GM19463 (cell line): Measurements from ENCODE around the gene ATP8A2.

ENCODE experiments used
- ATAC-seq: cut with Tn5 transposase; IDR thresholded peaks from one replicate; pipeline ENCODE4 v1.9.1; 2021; ENCODE audit warnings: mild to moderate bottlenecking, moderate library complexity; ENCODE audit not compliant: unreplicated experiment

Gene ATP8A2

DNA sequence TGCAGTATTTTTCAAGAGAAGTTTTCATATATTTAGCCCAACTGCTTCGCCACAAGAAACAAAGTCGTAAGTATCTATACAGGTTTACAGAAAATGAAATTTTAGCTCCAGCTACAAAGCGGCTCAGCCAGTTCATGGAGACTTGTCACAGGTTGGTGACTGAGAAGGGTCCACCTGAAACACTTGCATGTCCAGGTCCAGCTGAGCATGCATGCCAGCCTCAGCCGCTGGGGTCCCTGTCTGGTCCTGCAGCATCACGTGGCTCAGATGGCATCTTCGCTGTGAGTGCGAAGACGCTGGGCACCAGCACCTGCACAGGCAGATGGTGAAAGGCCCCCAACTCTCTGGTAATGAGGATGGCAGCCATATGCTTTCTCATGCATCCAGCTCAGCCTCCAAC is 616.2 kb downstream of the ATP8A2 start:
- ATAC-seq, result no peak

DNA sequence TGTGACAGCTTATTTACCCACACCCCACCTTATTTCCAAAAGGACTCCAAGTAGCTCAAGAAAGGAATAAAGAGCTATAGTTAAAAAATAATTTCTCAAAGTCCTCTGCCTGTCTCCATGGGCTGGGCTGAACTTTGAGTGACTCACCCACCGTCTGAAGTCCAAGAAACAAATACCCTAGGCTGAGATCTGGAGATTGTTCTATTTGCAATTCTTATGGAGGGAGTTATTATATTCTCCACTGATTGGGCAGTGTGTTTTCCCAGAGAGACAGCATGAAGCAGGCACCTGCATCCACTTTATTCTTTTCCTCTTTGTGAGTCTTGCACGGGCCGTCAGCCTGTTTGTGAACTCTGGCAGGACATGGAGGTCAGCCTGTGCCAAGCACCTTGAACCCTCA is 616.9 kb downstream of the ATP8A2 start:
- no peak for ATAC-seq

DNA sequence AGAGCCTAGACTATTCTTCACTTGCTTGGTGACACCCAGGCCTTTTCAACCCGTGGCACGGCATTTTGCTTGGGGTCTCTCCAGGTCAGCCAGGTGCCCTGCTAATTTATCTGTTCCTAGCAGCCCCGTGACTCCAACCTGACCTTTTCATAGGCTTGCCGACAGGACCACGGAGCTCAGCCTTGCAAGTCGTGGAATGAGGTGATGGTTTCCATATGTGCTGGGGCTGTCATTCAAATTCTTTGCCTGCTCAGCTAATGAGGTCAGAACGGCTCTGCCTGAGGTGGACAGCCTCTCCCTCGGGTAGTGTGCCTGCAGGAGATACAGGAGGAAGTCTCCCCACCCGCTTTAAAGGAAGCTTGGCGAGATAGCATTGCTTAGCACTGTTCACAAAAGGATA is 619.0 kb downstream of the ATP8A2 start:
- no peak for ATAC-seq

DNA sequence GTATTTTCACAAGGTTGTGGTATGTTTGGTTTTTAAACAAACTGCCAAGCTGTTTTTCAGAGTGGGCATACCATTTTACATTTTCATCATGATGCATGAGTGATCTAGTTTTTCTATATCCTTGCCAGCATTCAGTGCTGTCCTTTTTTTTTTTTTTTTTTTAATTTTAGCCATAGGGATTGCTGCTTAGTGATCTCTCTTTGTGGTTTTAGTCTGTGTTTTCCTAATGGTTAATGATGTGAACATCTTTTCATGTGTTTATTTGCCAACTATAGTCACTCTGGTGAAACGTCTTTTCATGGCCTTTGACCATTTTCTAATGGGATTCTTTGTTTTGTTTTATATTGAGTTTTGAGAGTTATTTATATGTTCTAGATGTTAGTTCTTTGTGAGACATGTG is 620.3 kb downstream of the ATP8A2 start:
- ATAC-seq, result no peak

DNA sequence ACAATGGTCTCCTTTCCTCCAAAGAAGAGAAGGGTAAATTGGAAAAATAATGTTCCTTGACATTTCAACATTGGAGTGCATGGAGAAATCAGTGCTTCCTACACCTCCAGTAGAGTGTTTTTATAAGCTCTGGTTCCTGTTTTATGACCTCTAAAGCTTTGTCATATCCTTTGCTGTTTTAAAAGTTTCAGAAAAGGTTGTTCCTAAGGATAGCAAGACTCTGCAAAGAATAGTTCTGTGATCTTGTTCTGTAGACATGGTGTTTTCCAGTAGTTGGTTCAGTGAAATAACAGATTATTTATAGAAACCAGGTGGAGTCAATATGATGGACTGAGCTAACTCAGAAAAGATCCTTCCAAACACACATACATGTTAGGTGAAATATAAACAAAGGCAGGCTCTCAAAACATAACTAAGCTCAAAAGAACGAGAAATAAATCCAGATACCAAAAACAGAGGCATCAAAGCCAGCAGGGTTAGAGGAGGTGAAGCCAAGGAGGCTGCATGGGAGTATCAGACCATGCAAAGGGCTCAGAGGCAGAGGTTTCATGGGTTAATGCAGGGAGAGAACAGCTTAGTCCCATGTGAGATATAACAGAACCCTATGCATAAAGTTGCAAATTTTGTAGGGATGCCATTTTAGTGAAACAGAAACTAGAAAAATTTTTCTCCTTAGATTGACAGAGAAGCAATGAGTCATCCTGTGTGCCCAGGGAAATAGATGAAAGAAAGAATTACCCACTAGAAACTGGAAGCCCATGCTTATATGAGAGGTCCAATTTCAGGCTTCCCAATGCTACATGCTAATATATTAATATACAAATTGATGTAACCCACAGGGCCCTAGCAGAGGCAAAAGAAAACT is 635.7 kb downstream of the ATP8A2 start:
- ATAC-seq, result no peak

DNA sequence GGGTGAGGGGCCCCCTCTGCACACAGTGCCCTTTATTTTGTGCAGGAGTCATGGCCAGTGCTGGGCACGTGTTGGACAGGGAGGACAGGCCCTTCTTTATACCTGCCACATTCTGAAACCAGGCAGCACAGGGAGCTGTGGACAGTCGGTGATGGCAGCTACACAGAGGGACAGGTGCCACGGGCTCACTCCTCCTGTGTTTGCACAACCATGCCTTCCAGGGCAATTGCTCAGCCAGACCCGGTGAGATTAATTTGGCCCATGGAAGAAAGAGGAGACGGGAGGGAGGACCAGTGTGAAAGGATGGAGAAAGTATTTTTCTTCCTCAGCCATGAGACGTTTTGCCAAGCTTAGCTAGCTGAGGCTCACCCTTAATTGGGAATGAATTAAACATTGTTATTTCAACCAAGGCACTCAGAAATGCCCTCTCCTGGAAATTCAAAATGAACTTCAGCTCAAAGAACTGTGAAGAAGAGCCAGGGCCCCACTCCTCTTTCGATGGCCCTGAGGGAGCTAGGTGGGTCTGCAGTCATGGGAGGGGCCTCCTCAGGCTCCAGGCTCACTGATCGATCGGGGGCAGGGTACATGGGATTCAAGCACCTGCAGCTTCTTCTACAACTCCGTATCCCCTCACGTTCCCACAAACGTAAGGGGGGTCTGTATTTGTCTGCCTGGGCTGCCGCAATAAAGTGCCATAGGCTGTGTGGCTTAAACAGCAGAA is 638.9 kb downstream of the ATP8A2 start:
- no peak for ATAC-seq

DNA sequence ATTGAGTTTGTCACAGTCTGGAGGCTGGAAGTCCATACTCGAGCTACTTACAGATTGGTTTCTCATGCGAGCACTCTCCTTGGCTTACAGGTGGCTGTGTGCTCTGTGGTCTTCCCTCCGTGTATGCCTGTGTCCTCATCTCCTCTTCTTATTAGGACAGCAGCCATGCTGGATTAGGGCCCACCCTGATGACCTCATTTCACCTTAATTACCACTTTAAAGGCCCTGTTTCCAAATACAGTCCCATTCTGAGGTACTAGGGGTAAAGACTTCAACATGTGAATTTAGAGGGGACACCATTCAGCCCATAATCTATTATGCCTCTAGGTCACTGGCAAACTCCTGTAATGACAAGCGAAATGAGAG is 639.4 kb downstream of the ATP8A2 start:
- ATAC-seq, result no peak

DNA sequence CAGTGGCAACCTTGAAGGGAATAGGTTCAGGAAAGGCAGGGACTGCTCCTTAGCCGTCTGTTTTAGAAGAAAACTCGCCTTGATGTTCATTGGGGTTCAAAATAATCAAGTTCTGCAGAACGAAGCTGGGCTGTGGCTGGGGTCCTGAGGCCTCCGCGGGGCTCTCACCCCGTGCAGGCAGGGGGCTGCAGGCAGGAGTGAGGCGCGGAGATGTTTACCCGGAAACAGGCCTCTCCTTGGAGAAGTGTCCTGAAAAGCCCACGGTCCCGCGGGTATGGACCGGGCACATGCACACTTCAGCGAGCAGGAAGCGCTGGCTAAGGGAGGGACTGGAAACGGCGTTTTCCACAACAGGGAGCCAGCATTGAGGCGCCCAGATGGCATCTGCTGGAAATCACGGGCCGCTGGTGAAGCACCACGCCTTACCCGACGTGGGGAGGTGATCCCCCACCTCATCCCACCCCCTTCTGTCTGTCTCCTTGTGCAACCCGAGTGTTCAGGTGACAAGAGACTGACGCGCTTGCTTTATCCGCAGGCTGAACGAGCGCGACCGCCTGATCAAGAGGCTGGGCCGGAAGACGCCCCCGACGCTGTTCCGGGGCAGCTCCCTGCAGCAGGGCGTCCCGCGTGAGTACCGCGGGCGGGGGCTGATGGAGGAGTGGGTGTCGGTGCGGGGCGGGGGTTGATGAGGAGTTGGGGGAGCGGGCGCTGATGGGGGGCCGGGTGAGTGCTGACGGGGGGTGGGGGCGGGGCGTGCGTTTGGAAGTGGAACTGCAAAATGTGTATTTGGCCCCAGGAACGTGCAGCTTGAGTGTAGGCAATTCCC is 640.4 kb downstream of the ATP8A2 start:
- ATAC-seq, result no peak

DNA sequence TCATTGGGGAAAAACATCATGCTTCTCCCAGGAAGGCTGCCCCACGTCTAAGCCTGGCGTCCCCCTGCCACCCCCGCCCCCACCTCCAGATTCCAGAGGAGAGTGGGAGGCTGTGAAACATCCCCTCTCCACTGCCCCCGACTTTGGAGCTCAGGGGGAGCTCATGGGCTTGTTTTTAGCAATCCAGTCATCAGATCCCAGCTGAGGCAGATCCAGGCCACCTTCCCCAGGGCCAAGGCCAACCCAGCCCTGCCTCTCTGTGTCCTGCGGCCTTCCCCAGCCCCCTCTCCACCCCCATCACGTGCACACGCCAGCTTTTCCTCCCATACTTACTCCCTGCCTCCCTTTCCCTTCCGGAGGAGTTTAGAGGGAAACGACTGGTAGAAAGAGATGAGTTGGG is 641.2 kb downstream of the ATP8A2 start:
- no peak for ATAC-seq

DNA sequence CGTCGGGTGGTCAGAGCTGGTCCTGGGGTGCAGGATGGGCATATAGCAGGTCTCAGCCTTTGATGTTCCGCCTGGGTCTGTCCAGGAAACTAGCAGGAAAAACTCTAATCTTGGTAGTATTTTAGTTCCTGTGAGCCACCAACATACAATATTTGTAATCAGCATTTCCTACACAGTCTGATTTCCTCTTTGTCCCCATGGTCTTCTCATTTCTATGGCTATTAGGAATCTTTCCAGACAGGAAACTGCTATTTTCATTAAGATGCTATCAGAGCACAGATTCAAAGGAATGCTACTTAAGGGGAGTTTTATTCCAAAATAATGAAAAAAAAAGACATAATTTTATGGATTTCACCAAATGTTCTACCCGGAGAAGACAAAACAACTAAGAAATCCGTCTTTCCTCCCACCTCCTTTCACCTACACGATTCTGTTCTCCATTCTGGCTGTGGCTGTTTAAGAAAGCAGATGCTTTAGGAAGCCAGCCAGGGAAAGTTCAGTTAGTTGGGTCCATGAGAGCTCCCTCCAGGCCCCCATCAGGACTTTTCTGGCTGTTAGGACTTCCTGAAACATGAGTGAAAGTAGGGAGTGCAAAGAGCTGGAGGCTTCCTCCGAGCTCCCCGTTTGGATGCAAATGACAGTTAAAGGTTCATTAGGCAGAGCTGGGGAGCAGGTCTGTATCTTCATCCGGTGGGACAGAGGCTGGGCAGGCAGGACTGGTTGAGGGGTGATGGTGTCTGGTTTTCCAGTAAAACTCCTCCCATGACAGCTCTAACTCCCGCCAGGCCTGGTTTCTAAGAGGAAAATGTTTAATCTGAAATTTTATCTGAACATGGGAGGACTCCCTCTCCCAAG is 643.7 kb downstream of the ATP8A2 start:
- no peak for ATAC-seq

DNA sequence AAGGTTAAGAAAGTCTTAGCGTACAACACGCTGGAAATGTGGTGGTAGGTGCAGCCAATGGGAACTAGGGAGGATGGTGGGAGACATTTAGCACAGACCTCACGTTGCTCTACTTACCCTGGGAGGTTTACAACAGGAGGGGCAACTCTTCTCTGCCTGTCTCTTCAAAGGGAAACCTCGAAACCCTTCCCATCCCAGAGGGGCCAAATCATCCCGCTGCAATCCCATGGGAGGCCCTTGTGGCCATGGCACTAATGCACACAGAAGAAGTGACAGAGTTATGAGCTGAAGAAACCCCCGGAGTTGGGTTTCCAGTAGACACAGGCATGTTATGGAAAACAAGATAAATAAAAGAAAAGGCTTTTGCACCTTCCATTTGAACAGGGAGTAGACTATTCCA is 644.4 kb downstream of the ATP8A2 start:
- no peak for ATAC-seq

DNA sequence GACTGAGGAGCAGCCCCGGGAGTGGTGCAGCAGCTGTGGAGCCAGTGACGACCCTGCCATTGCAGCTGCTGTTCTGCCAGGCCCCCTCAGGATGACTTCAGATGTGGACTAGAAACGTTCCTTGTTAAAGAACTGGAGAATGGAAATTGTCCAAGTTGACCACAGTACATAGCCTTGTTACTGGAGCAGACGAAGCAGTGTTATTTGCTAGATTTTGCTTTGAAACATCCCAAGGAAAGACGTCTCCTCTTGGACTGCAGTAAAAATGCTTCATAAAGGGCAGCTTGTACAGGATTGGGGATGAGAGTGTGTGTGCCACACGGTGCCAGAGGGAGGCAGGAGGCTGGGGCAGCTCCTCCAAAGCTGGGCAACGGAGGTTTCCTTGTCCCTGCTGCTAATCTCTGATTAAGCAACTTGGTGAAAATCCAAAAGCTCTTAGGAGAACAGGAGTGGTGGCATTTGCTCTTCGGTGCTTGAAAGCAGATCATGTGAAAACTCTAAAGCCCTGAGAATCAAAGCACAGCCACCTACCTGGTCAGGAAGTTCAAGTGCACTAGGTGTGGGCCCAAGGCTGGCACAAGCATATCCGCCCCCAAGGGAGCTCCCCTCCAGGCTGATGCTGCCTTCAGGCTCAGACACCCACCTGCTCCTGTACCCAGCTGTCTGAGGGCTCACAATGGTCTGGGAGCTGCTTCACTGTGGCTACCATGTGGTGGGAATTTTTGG is 645.6 kb downstream of the ATP8A2 start:
- no peak for ATAC-seq

DNA sequence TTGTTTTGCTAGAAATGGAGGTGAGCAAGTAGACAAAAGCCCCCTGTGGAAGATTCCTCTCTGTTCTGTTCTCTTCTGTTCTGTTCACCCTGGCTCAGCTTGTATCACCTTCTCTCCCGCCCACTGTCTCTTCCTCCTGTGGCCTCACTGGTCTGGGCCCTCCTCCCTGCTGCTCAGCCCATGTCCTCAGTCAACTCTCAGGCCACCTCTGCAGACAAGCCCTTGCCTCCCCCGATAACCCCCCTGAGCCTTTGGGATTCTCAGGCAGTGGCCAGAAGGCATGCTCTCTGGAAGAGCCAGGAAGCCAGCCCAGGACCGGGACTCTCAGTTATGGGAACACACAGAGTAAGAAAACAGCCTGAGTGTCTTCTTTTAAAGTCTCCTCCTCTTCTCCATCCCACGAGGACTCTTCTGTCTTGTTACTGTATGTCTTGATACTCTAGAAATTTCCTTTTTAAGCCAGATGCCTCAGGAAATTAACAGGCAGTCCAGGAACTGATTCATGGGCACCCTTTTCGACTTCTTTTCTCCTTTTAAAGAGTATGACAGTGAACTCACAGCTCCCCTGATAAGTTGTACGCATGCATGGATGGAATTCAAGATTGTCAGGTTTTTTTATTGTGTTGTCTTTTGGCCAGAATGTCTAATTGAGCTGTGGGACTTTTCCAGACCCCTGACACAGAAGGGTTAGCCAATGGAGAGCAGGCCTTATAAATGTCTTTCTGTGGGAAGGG is 646.3 kb downstream of the ATP8A2 start:
- ATAC-seq, result no peak

DNA sequence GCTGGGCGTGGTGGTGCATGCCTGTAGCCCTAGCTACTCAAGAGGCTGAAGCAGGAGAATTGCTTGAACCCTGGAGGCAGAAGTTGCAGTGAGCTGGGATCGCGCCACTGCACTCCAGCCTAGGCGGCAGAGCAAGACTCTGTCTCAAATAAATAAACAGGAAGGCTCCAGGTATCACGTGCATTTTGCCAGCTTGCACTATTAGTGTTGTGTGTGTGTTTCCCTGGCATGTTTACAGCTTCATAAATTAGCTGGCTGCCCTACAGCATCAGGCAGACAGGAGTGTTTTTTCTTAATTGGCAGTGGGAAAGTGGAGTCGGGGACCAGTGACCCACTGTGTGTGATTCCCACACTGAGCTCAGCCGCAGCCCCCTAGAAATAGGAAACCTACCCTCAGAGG is 647.5 kb downstream of the ATP8A2 start:
- no peak for ATAC-seq

DNA sequence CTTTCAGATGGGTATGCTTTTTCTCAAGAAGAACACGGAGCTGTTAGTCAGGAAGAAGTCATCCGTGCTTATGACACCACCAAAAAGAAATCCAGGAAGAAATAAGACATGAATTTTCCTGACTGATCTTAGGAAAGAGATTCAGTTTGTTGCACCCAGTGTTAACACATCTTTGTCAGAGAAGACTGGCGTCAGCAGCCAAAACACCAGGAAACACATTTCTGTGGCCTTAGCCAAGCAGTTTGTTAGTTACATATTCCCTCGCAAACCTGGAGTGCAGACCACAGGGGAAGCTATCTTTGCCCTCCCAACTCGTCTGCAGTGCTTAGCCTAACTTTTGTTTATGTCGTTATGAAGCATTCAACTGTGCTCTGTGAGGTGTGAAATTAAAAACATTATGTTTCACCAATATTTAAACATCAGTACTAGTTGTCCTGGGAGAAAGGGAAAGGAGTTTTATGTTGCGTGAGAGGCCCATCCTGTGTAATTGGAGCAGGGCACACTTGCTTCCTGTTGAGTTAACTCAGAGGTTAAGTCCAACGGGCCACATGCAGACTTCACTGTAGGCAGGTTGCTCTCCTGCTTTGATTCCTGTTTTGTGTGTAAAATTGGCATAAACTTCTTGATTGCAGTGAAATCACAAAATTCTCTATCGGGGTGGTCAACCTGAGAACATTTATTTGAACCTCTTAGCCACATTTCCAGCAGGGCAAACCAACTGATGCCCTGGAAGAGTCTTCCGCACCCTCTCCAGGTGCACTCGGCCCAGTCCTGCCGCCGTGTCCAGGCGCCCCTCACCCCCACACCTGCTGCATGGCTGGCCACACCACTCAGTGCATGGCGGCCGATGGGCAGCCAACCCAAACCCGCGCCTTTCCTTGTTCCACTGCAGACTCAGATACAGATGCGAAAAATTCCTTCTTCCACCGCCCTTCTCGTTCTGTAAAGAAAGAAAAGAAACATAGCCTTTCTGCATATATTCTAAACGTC is 648.4 kb downstream of the ATP8A2 start:
- no peak for ATAC-seq

DNA sequence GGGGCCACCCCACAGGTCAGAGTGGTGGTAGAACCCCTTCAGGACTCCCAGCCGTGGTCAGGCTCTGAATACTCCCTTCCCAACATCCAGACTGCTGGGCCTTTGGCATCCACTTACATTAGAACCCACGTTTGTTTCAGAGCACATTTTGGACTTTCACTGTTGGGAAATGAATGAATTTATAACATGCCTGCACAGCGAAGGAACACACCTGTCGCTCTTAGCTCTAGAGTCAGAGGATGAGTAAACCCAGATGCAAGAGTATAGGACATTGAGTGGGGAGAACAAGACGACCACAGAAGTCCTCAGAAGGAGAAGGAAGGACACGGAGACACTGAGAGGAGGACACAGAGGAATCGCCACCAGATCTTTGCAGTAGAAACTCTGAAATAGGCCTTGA is 649.1 kb downstream of the ATP8A2 start:
- ATAC-seq, result no peak

DNA sequence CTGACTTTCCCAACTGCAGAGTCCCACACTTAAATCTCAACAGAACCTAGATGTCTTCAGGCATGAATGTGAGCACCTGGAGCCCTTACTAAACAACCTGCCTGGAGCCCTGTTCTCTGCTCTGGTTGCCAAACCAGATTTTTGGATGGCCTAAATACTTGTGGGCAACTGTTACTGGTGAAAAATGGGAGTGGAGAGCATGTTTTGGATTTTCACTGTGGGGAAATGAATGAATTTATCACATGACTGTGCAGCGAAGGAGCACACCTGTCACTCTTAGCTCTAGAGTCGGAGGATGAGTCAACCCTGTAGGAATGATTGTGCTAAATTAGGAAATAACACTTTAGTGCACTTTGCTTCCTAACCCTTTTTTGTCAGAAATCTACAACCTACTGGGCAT is 649.7 kb downstream of the ATP8A2 start:
- no peak for ATAC-seq

DNA sequence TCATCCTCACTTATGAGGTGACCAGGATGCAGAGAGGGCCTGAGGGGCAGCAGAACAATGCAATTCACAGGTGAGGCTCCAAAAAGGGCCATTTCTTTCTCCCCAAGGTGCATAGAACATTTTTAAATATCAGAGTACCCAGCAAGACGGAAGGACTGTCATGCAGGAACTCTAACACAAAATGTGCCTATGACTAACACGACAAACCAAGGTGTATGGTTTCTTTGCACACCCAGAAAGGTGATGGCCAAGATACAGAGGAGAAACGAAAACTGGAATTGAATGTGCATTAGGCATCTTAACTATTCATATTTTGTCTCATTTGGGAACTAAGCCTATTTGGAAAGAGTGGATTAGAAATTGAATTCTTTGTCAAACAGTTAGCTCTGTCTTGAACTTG is 650.2 kb downstream of the ATP8A2 start:
- no peak for ATAC-seq
